ENCODE data around the gene DHDH.

Gene DHDH

DNA sequence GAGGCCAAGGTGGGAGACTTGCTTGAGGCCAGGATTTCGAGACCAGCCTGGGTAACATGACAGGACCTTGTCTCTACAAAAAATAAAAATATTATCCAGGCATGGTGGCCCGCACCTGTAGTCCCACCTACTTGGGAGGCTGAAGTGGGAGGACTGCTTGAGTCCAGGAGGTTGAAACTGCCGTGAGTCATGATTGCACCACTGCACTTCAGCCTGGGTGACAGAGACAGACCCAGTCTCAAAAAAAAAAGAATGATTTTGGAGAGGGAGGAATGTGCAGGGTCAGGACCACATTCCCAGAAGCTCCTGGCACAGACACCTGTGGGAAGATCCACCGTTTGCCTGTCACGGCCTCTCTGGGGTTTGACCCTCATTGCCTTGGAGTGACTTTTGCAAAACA lies 11.9 kb downstream of the DHDH start:
- WGBS (ENCODE audit: extremely low coverage, insufficient coverage, low lambda C conversion rate), result no CpG with 5 or more reads among the region's 5 CpGs
- no peak for DNase-seq
- no peak overlapping the region for H2BK120ac ChIP-seq (ENCODE audit: low read depth, low read length)
- H3K4me2 ChIP-seq (ENCODE audit: low read length), result no peak overlapping the region
- H3K79me1 ChIP-seq (ENCODE audit: low read length), result no peaks in the 10 kb centered on the region
- no peaks in the 10 kb centered on the region for H3K36me3 ChIP-seq (ENCODE audit: control insufficient read depth, insufficient read depth, low read length)
- H3K4me3 ChIP-seq (ENCODE audit: low read length), result no peak overlapping the region
- no peaks in the 10 kb centered on the region for H3K79me2 ChIP-seq (ENCODE audit: control insufficient read depth, insufficient read depth, low read length)
- no peak overlapping the region for H2BK15ac ChIP-seq (replicated peaks; ENCODE audit: low read depth)
- H4K8ac ChIP-seq (ENCODE audit: low read depth, low read length), result no peak overlapping the region
- H4K5ac ChIP-seq (ENCODE audit: low read length), result no peak overlapping the region
- no peak overlapping the region for H3K23ac ChIP-seq (ENCODE audit: low read length)
- no peak overlapping the region for H3K27ac ChIP-seq (ENCODE audit: low read depth, low read length)
- H2BK5ac ChIP-seq (ENCODE audit: low read length), result no peak overlapping the region
- H3K4ac ChIP-seq (ENCODE audit: low read depth, low read length), result no peak overlapping the region
- no peaks in the 10 kb centered on the region for H3K4me1 ChIP-seq (ENCODE audit: control insufficient read depth, low read depth, low read length)
- no peak overlapping the region for H3K9ac ChIP-seq (ENCODE audit: low read length)
- H3K56ac ChIP-seq (ENCODE audit: low read length), result no peak overlapping the region
- H2AK5ac ChIP-seq (ENCODE audit: low read length), result no peak overlapping the region
- H3K27me3 ChIP-seq (ENCODE audit: insufficient read depth, low read length, poor library complexity), result no peaks in the 10 kb centered on the region
- no peak overlapping the region for H3K18ac ChIP-seq (ENCODE audit: low read length)

- Histone ChIP-seq H3K79me2 (ENCODE audit: control insufficient read depth, insufficient read depth, low read length) (no peaks in the 10 kb centered on the region), H3K4ac (ENCODE audit: low read depth, low read length) (no peak overlapping the region), H3K18ac (ENCODE audit: low read length) (no peak overlapping the region)
These were observed 12.3 kb downstream of the DHDH start for GRCh38 chr19:48945817-48946216.

GRCh38 chr19:48946463-48947257 lies 13.2 kb downstream of the DHDH start:
- Histone ChIP-seq H3K27me3 (ENCODE audit: insufficient read depth, low read length, poor library complexity) (no peaks in the 10 kb centered on the region), H3K23ac (ENCODE audit: low read length) (no peak overlapping the region), H4K8ac (ENCODE audit: low read depth, low read length) (no peak overlapping the region), H2BK120ac (ENCODE audit: low read depth, low read length) (no peak overlapping the region), H3K9ac (ENCODE audit: low read length) (no peak overlapping the region), H2BK15ac (replicated peaks; ENCODE audit: low read depth) (no peak overlapping the region), H3K18ac (ENCODE audit: low read length) (no peak overlapping the region), H3K4me2 (ENCODE audit: low read length) (no peak overlapping the region), H3K27ac (ENCODE audit: low read depth, low read length) (no peak overlapping the region), H2BK5ac (ENCODE audit: low read length) (no peak overlapping the region), H3K4me3 (ENCODE audit: low read length) (no peak overlapping the region), H3K79me2 (ENCODE audit: control insufficient read depth, insufficient read depth, low read length) (no peaks in the 10 kb centered on the region), H3K79me1 (ENCODE audit: low read length) (no peaks in the 10 kb centered on the region), H2AK5ac (ENCODE audit: low read length) (no peak overlapping the region), H3K4ac (ENCODE audit: low read depth, low read length) (no peak overlapping the region), H4K5ac (ENCODE audit: low read length) (no peak overlapping the region), H3K4me1 (ENCODE audit: control insufficient read depth, low read depth, low read length) (no peaks in the 10 kb centered on the region), H3K36me3 (ENCODE audit: control insufficient read depth, insufficient read depth, low read length) (no peaks in the 10 kb centered on the region), H3K56ac (ENCODE audit: low read length) (no peak overlapping the region)
- DNase-seq, result no peak
- WGBS (ENCODE audit: extremely low coverage, insufficient coverage, low lambda C conversion rate), result no CpG with 5 or more reads among the region's 9 CpGs

More at GRCh38 chr19:48945817-48946216, 12.3 kb downstream of the DHDH start:
- H3K4me2 ChIP-seq (ENCODE audit: low read length), result no peak overlapping the region
- WGBS (ENCODE audit: extremely low coverage, insufficient coverage, low lambda C conversion rate), result no CpG with 5 or more reads among the region's 2 CpGs
- no peak overlapping the region for H3K23ac ChIP-seq (ENCODE audit: low read length)
- no peaks in the 10 kb centered on the region for H3K4me1 ChIP-seq (ENCODE audit: control insufficient read depth, low read depth, low read length)
- H4K8ac ChIP-seq (ENCODE audit: low read depth, low read length), result no peak overlapping the region
- no peak overlapping the region for H3K27ac ChIP-seq (ENCODE audit: low read depth, low read length)
- no peak overlapping the region for H4K5ac ChIP-seq (ENCODE audit: low read length)
- DNase-seq, result no peak
- H3K9ac ChIP-seq (ENCODE audit: low read length), result no peak overlapping the region
- H3K79me1 ChIP-seq (ENCODE audit: low read length), result no peaks in the 10 kb centered on the region
- no peak overlapping the region for H2AK5ac ChIP-seq (ENCODE audit: low read length)
- no peaks in the 10 kb centered on the region for H3K36me3 ChIP-seq (ENCODE audit: control insufficient read depth, insufficient read depth, low read length)
- H3K4me3 ChIP-seq (ENCODE audit: low read length), result no peak overlapping the region
- H3K27me3 ChIP-seq (ENCODE audit: insufficient read depth, low read length, poor library complexity), result no peaks in the 10 kb centered on the region
- no peak overlapping the region for H2BK120ac ChIP-seq (ENCODE audit: low read depth, low read length)
- H3K56ac ChIP-seq (ENCODE audit: low read length), result no peak overlapping the region
- H2BK15ac ChIP-seq (replicated peaks; ENCODE audit: low read depth), result no peak overlapping the region
- H2BK5ac ChIP-seq (ENCODE audit: low read length), result no peak overlapping the region

DNA sequence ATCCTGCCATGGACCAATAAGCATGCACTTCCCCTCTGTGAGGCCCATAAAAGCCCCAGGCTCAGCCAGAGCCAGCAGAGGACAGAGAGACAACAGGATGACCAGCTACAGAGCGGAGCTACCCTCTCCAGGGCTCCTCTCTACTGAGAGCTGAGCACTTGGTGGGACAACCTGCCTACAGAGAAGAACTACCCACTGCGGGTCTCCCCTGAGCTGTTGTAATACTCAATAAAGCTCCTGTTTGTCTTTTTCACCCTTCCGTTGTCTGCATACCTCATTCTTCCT lies 13.7 kb downstream of the DHDH start:
- Histone ChIP-seq H2BK5ac (ENCODE audit: low read length) (no peak overlapping the region), H2AK5ac (ENCODE audit: low read length) (no peak overlapping the region), H3K56ac (ENCODE audit: low read length) (no peak overlapping the region), H3K79me2 (ENCODE audit: control insufficient read depth, insufficient read depth, low read length) (no peaks in the 10 kb centered on the region), H4K8ac (ENCODE audit: low read depth, low read length) (no peak overlapping the region), H3K79me1 (ENCODE audit: low read length) (no peaks in the 10 kb centered on the region), H3K4me3 (ENCODE audit: low read length) (no peak overlapping the region), H2BK120ac (ENCODE audit: low read depth, low read length) (no peak overlapping the region), H3K36me3 (ENCODE audit: control insufficient read depth, insufficient read depth, low read length) (no peaks in the 10 kb centered on the region), H2BK15ac (replicated peaks; ENCODE audit: low read depth) (no peak overlapping the region), H3K4me2 (ENCODE audit: low read length) (no peak overlapping the region), H3K4ac (ENCODE audit: low read depth, low read length) (no peak overlapping the region), H3K4me1 (ENCODE audit: control insufficient read depth, low read depth, low read length) (no peaks in the 10 kb centered on the region), H3K18ac (ENCODE audit: low read length) (no peak overlapping the region), H3K9ac (ENCODE audit: low read length) (no peak overlapping the region), H3K27ac (ENCODE audit: low read depth, low read length) (no peak overlapping the region), H4K5ac (ENCODE audit: low read length) (no peak overlapping the region), H3K27me3 (ENCODE audit: insufficient read depth, low read length, poor library complexity) (no peaks in the 10 kb centered on the region), H3K23ac (ENCODE audit: low read length) (no peak overlapping the region)
- no peak for DNase-seq
- whole genome bisulfite sequencing (ENCODE audit: extremely low coverage, insufficient coverage, low lambda C conversion rate), result no CpG with 5 or more reads among the region's 3 CpGs

DNA sequence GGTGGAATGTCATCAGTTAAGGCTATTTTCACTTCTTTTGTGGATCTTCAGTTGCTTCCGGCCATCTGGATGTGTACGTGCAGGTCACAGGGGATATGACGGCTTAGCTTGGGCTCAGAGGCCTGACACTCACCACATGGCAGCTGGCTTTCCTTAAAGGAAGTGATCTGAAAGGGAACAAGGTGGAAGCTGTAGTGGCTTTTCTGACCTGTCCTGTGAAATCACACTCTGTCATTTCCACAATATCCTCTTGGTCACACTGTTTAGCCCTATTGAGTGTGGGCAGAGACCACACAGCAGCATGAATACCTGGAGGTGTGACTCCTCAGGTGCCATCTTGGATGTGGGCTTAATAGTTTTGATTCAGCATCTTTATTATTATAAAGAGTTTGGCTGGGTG lies 16.7 kb downstream of the DHDH start:
- Histone ChIP-seq H3K4me2 (ENCODE audit: low read length) (no peak overlapping the region), H4K5ac (ENCODE audit: low read length) (no peak overlapping the region), H3K79me2 (ENCODE audit: control insufficient read depth, insufficient read depth, low read length) (no peaks in the 10 kb centered on the region), H3K36me3 (ENCODE audit: control insufficient read depth, insufficient read depth, low read length) (no peaks in the 10 kb centered on the region), H3K4ac (ENCODE audit: low read depth, low read length) (no peak overlapping the region), H4K8ac (ENCODE audit: low read depth, low read length) (no peak overlapping the region), H2BK15ac (replicated peaks; ENCODE audit: low read depth) (no peak overlapping the region), H2BK120ac (ENCODE audit: low read depth, low read length) (no peak overlapping the region), H3K79me1 (ENCODE audit: low read length) (no peaks in the 10 kb centered on the region), H3K56ac (ENCODE audit: low read length) (no peak overlapping the region), H2BK5ac (ENCODE audit: low read length) (no peak overlapping the region), H3K27me3 (ENCODE audit: insufficient read depth, low read length, poor library complexity) (no peaks in the 10 kb centered on the region), H3K23ac (ENCODE audit: low read length) (no peak overlapping the region), H3K9ac (ENCODE audit: low read length) (no peak overlapping the region), H3K4me3 (ENCODE audit: low read length) (no peak overlapping the region), H3K27ac (ENCODE audit: low read depth, low read length) (no peak overlapping the region), H3K4me1 (ENCODE audit: control insufficient read depth, low read depth, low read length) (no peaks in the 10 kb centered on the region), H3K18ac (ENCODE audit: low read length) (no peak overlapping the region), H2AK5ac (ENCODE audit: low read length) (no peak overlapping the region)
- no CpG with 5 or more reads among the region's 3 CpGs for WGBS (ENCODE audit: extremely low coverage, insufficient coverage, low lambda C conversion rate)
- DNase-seq, result no peak
